ENCODE measurements around the gene IFNGR2. TPM values are rescaled to one million over a fixed set of nuclear protein-coding genes. Genes with fewer than 3 reads are reported as not detected.
"Not testable (repeated sequence)": the region's sequence is repeated elsewhere in the genome, so short reads cannot be mapped to it uniquely, and the experiment has no call there.

Gene IFNGR2
- total RNA-seq, 1 donor from 2014 or later = 66.5 TPM

- Histone ChIP-seq H3K27me3 (ENCODE audit: control insufficient read depth, insufficient read depth, low read length) (no peaks in the 10 kb centered on the region), H3K36me3 (ENCODE audit: control insufficient read depth, insufficient read depth, low read length) (no peaks in the 10 kb centered on the region), H3K4me3 (ENCODE audit: low read depth, low read length) (no peak overlapping the region)
- TF ChIP-seq CTCF (IDR thresholded peaks at IDR 0.05; ENCODE audit: insufficient read depth, low read length, poor library complexity, severe bottlenecking) = no peak
- peak; percentile 93 for DNase-seq (ENCODE audit: low read depth)
Observed at GRCh38 chr21:33380483-33380998, 22.7 kb upstream of the IFNGR2 start.

- not testable (repeated sequence) for H3K27me3 ChIP-seq (ENCODE audit: control insufficient read depth, insufficient read depth, low read length); H3K36me3 ChIP-seq (ENCODE audit: control insufficient read depth, insufficient read depth, low read length); DNase-seq (ENCODE audit: low read depth); H3K4me3 ChIP-seq (ENCODE audit: low read depth, low read length)
Observed at GRCh38 chr21:33381381-33381780, 21.8 kb upstream of the IFNGR2 start.

GRCh38 chr21:33383056-33383888 lies 19.9 kb upstream of the IFNGR2 start:
- no peak for TF ChIP-seq CTCF (IDR thresholded peaks at IDR 0.05; ENCODE audit: insufficient read depth, low read length, poor library complexity, severe bottlenecking)
- H3K4me3 ChIP-seq (ENCODE audit: low read depth, low read length) = no peak overlapping the region

GRCh38 chr21:33384841-33385331 lies 18.3 kb upstream of the IFNGR2 start:
- H3K36me3 ChIP-seq (ENCODE audit: control insufficient read depth, insufficient read depth, low read length) = no peaks in the 10 kb centered on the region
- no peaks in the 10 kb centered on the region for H3K27me3 ChIP-seq (ENCODE audit: control insufficient read depth, insufficient read depth, low read length)
- peak; percentile 59 for DNase-seq (ENCODE audit: low read depth)
- H3K4me3 ChIP-seq (ENCODE audit: low read depth, low read length) = no peak overlapping the region
- TF ChIP-seq CTCF (IDR thresholded peaks at IDR 0.05; ENCODE audit: insufficient read depth, low read length, poor library complexity, severe bottlenecking) = no peak

More at GRCh38 chr21:33383056-33383888, 19.9 kb upstream of the IFNGR2 start:
- peak; percentile 90 for DNase-seq (ENCODE audit: low read depth)
- Histone ChIP-seq H3K27me3 (ENCODE audit: control insufficient read depth, insufficient read depth, low read length) (no peaks in the 10 kb centered on the region), H3K36me3 (ENCODE audit: control insufficient read depth, insufficient read depth, low read length) (no peaks in the 10 kb centered on the region)

- Histone ChIP-seq H3K27me3 (ENCODE audit: control insufficient read depth, insufficient read depth, low read length) (no peaks in the 10 kb centered on the region), H3K4me3 (ENCODE audit: low read depth, low read length) (no peak overlapping the region), H3K36me3 (ENCODE audit: control insufficient read depth, insufficient read depth, low read length) (no peaks in the 10 kb centered on the region)
- TF ChIP-seq CTCF (IDR thresholded peaks at IDR 0.05; ENCODE audit: insufficient read depth, low read length, poor library complexity, severe bottlenecking) = peak; percentile 30
- no peak for DNase-seq (ENCODE audit: low read depth)
Observed at GRCh38 chr21:33386222-33386784, 16.9 kb upstream of the IFNGR2 start.

GRCh38 chr21:33387294-33387693 lies 15.9 kb upstream of the IFNGR2 start:
- no peak overlapping the region for H3K4me3 ChIP-seq (ENCODE audit: low read depth, low read length)
- no peaks in the 10 kb centered on the region for H3K36me3 ChIP-seq (ENCODE audit: control insufficient read depth, insufficient read depth, low read length)
- no peaks in the 10 kb centered on the region for H3K27me3 ChIP-seq (ENCODE audit: control insufficient read depth, insufficient read depth, low read length)
- DNase-seq (ENCODE audit: low read depth) = no peak
- TF ChIP-seq CTCF (IDR thresholded peaks at IDR 0.05; ENCODE audit: insufficient read depth, low read length, poor library complexity, severe bottlenecking) = no peak
